A673 (cell line): ENCODE measurements around the gene ORM1. TPM values are rescaled to one million over a fixed set of nuclear protein-coding genes. Genes with fewer than 3 reads are reported as not detected.

Source experiments
- BruUV-seq: library from RNA; stranded (reverse); fragments of 400-500 nt; replicated peaks from 2 replicates; lab custom pipeline; 2021; lab: Mats Ljungman, UMichigan
- CTCF ChIA-PET: fragments of 300-600 bp; sonication (Branson Sonifier 250); formaldehyde crosslinking; loops from one replicate; lab custom pipeline; 2022; ENCODE audit warnings: antibody characterized with exemption; lab: Charles Lee
- POLR2A ChIA-PET: fragments of 300-600 bp; sonication (Branson Sonifier 250); formaldehyde crosslinking; loops from one replicate; lab custom pipeline; 2022; ENCODE audit warnings: antibody characterized with exemption; ENCODE audit not compliant: low non-redundant PET; lab: Charles Lee
- DNase-seq: peaks from one replicate; pipeline ENCODE4 v3.0.0-alpha.2; 2015; ENCODE audit warnings: low spot score
- H3K27ac ChIP-seq: fragments of 200-600 bp; sonication (generic); 2 replicates; pipeline ENCODE4 v1.5.1; 2016; ENCODE audit warnings: mixed run types, low read depth, mild to moderate bottlenecking, mixed read lengths, antibody characterized with exemption, low read length; ENCODE audit not compliant: poor library complexity, severe bottlenecking
- H3K27me3 ChIP-seq: fragments of 200-600 bp; sonication (generic); replicated peaks from 2 replicates; pipeline ENCODE4 v1.6.1; 2017; ENCODE audit warnings: mixed run types, low read depth, mild to moderate bottlenecking, mixed read lengths, antibody characterized with exemption, low read length; ENCODE audit not compliant: insufficient read depth, poor library complexity
- H3K36me3 ChIP-seq: fragments of 200-600 bp; sonication (generic); 2 replicates; pipeline ENCODE4 v1.6.1; 2016; ENCODE audit warnings: mixed run types, mild to moderate bottlenecking, mixed read lengths, antibody characterized with exemption, low read length; ENCODE audit not compliant: insufficient read depth, poor library complexity, severe bottlenecking
- H3K4me1 ChIP-seq: fragments of 200-600 bp; sonication (generic); 2 replicates; pipeline ENCODE4 v1.6.1; 2017; ENCODE audit warnings: mixed run types, mild to moderate bottlenecking, mixed read lengths, antibody characterized with exemption, low read length; ENCODE audit not compliant: insufficient read depth, poor library complexity, severe bottlenecking
- H3K4me3 ChIP-seq: fragments of 200-600 bp; sonication (generic); 2 replicates; pipeline ENCODE4 v1.5.1; 2016; ENCODE audit warnings: low read depth, mixed run types, mild to moderate bottlenecking, mixed read lengths, low read length; ENCODE audit not compliant: poor library complexity, severe bottlenecking
- H3K9me3 ChIP-seq: fragments of 200-600 bp; sonication (generic); 2 replicates; pipeline ENCODE4 v1.6.1; 2016; ENCODE audit warnings: mixed run types, low read depth, mild to moderate bottlenecking, mixed read lengths, antibody characterized with exemption, low read length; ENCODE audit not compliant: poor library complexity, severe bottlenecking
- EZH2 ChIP-seq: fragments of 200-600 bp; sonication (generic); IDR thresholded peaks from 2 replicates; pipeline ENCODE4 v1.6.1; 2017; ENCODE audit warnings: borderline replicate concordance, low read depth, mild to moderate bottlenecking, mixed read lengths, antibody characterized with exemption, low read length; ENCODE audit not compliant: poor library complexity, severe bottlenecking
- intact Hi-C: fragments of 100-400 bp; cut with micrococcal nuclease; formaldehyde crosslinking; loops from one replicate; pipeline ENCODE4 v1.10.0; 2022; ENCODE audit not compliant: unreplicated experiment
- total RNA-seq: library from RNA; stranded (reverse); gene quantifications from 2 replicates; pipeline ENCODE4 v1.2.3, GENCODE V29; 2021
- TF ChIP-seq, protein P1 (sequence below): fragments of 300-800, 200-600 bp; sonication (generic); conservative IDR thresholded peaks from 2 replicates; pipeline ENCODE4 v1.5.1; 2017; ENCODE audit warnings: low read depth, mild to moderate bottlenecking, antibody characterized with exemption, low read length, moderate library complexity, mixed read lengths

The ORM1 gene
- total RNA-seq, 1 experiment from 2014 or later = not detected

DNA sequence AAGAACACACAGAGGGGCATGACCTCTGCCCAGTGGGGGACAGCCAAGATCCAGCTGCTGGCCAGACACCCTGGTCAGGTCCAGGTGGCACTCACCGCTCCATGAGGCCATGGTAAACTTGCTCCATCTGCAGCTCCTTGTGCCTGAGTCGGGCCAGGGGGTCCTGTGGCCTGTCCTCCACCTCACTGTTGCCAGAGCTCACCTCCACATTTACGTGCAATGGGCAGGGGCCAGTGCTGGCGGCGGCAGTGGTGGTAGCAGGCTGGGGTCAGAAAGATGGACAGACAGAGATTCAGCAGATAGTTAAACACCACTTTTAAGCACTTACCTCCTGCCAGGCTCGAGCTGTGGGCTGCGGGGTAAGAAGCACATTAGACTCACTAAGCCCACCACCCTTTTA, 36.9 kb downstream of the ORM1 start:
- Histone ChIP-seq H3K4me1 (no peaks in the 10 kb centered on the region), H3K9me3 (no peaks in the 10 kb centered on the region), H3K36me3 (peaks cover 64% of the 10 kb centered on the region), H3K27me3 (no peaks in the 10 kb centered on the region), H3K4me3 (no peak overlapping the region), H3K27ac (no peak overlapping the region)
- intact Hi-C loops = no loop called here
- ChIA-PET CTCF (no interaction called here), POLR2A (no interaction called here)
- TF ChIP-seq EZH2 = no peak
- no TSS peak for BruUV-seq
- no peak for DNase-seq

DNA sequence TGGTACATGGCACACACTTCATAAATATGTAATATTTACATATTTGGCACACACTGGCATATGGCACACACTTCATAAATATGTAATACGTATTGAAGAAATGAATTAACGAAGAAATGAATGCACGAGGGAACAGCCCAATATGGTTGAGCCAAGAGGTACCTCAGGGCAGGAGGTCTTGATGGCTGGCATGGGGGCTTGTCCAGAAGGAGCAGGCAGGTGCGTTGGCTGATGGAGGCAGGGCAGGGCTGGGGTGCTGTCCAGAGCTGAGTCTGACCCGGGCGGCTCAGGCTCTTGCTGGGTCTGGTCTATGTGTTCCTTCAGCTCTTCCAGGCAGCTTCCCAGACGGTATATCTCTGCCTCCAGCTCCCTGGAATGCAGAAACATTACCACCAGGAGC, 38.6 kb downstream of the ORM1 start:
- no TSS peak for BruUV-seq
- CTCF ChIA-PET = no interaction called here

DNA sequence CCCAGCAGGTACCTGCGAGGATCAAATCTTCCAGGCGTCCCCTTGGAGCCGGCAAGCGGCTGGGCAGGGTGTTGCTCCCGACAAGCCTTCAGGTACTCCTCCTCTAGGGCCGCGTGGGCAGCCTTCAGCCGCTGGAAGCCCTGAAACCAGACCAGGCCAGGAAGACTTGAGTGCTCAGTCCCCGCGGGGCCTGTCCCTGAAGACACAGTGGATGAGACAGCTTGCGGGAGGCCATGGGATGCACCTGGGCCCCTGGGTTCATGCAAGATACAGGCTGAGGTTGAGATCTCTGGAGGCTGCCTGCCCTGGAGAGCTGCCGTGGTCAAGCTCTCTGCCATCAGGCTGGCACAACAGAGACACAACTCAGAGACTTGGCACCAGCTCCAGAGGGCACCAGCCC, 39.5 kb downstream of the ORM1 start:
- Histone ChIP-seq H3K4me3 (no peak overlapping the region), H3K27me3 (no peaks in the 10 kb centered on the region), H3K9me3 (no peaks in the 10 kb centered on the region), H3K27ac (no peak overlapping the region), H3K4me1 (no peaks in the 10 kb centered on the region), H3K36me3 (peaks cover 64% of the 10 kb centered on the region)
- no peak for DNase-seq
- ChIA-PET CTCF (no interaction called here), POLR2A (no interaction called here)
- TF ChIP-seq, protein P1, sequence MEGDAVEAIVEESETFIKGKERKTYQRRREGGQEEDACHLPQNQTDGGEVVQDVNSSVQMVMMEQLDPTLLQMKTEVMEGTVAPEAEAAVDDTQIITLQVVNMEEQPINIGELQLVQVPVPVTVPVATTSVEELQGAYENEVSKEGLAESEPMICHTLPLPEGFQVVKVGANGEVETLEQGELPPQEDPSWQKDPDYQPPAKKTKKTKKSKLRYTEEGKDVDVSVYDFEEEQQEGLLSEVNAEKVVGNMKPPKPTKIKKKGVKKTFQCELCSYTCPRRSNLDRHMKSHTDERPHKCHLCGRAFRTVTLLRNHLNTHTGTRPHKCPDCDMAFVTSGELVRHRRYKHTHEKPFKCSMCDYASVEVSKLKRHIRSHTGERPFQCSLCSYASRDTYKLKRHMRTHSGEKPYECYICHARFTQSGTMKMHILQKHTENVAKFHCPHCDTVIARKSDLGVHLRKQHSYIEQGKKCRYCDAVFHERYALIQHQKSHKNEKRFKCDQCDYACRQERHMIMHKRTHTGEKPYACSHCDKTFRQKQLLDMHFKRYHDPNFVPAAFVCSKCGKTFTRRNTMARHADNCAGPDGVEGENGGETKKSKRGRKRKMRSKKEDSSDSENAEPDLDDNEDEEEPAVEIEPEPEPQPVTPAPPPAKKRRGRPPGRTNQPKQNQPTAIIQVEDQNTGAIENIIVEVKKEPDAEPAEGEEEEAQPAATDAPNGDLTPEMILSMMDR = no peak
- TF ChIP-seq EZH2 = no peak
- no TSS peak for BruUV-seq
- intact Hi-C loops = no loop called here

More for the DNA sequence above, 38.6 kb downstream of the ORM1 start:
- DNase-seq = no peak
- Histone ChIP-seq H3K27ac (no peak overlapping the region), H3K9me3 (no peaks in the 10 kb centered on the region), H3K4me3 (no peak overlapping the region), H3K4me1 (no peaks in the 10 kb centered on the region), H3K36me3 (peaks cover 62% of the 10 kb centered on the region), H3K27me3 (no peaks in the 10 kb centered on the region)
- POLR2A ChIA-PET = no interaction called here
- intact Hi-C loops = no loop called here
- TF ChIP-seq, protein P1 = no peak
- TF ChIP-seq EZH2 = no peak

DNA sequence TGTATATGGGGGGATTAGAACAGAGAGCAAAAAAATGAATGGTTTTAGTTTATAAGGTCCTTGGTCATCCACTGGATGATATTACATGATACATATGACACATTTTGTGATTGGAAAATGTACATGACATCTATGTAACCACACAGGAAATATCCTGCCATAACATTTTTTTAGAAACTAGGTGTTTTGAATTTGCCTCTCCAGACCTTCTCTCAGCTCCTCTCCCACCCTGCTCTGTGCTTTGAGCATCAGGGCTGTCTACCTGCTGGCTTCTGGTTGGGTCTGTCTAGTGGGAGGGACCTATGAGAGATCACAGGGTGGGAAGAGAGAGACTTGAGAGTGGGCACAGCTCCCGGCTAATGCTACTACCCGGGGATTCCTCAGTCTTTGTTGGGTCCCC, 40.5 kb downstream of the ORM1 start:
- H3K4me3 ChIP-seq = no peak overlapping the region
- no peaks in the 10 kb centered on the region for H3K4me1 ChIP-seq
- ChIA-PET CTCF (no interaction called here), POLR2A (no interaction called here)
- no TSS peak for BruUV-seq
- no peak overlapping the region for H3K27ac ChIP-seq
- intact Hi-C loops = no loop called here
- H3K36me3 ChIP-seq = peaks cover 64% of the 10 kb centered on the region
- DNase-seq = no peak
- no peaks in the 10 kb centered on the region for H3K27me3 ChIP-seq
- H3K9me3 ChIP-seq = no peaks in the 10 kb centered on the region
- TF ChIP-seq EZH2 = no peak
- TF ChIP-seq, protein P1 = no peak
